HG03469 (cell line): ENCODE measurements around the gene CBX3.
"Not testable (repeated sequence)": the region's sequence is repeated elsewhere in the genome, so short reads cannot be mapped to it uniquely, and the experiment has no call there.

Source experiments
- ATAC-seq: cut with Tn5 transposase; IDR thresholded peaks from one replicate; pipeline ENCODE4 v1.9.1; 2021; ENCODE audit warnings: mild to moderate bottlenecking, moderate library complexity, moderate number of reproducible peaks; ENCODE audit not compliant: unreplicated experiment

Gene CBX3

GRCh38 chr7:26187380-26188205 is 14.0 kb upstream of the CBX3 start:
- no peak for ATAC-seq

- ATAC-seq, result no peak
These were observed 13.2 kb upstream of the CBX3 start for GRCh38 chr7:26188206-26188956.

GRCh38 chr7:26188957-26189541 is 12.5 kb upstream of the CBX3 start:
- ATAC-seq, result no peak

- ATAC-seq, result no peak
These were observed 11.8 kb upstream of the CBX3 start for GRCh38 chr7:26189697-26190096.

- no peak for ATAC-seq
These were observed 11.1 kb upstream of the CBX3 start for GRCh38 chr7:26190417-26190869.

- no peak for ATAC-seq
These were observed 10.1 kb upstream of the CBX3 start for GRCh38 chr7:26191233-26191973.

GRCh38 chr7:26191974-26192479 is 9.5 kb upstream of the CBX3 start:
- no peak for ATAC-seq

- no peak for ATAC-seq
These were observed 9.0 kb upstream of the CBX3 start for GRCh38 chr7:26192485-26193087.

GRCh38 chr7:26193432-26194207 is 7.9 kb upstream of the CBX3 start:
- ATAC-seq, result no peak

GRCh38 chr7:26194764-26195163 is 6.8 kb upstream of the CBX3 start:
- ATAC-seq, result not testable (repeated sequence)

GRCh38 chr7:26195182-26195581 is 6.4 kb upstream of the CBX3 start:
- ATAC-seq, result no peak

- no peak for ATAC-seq
These were observed 5.5 kb upstream of the CBX3 start for GRCh38 chr7:26195867-26196657.

- no peak for ATAC-seq
These were observed 4.1 kb upstream of the CBX3 start for GRCh38 chr7:26197153-26198115.

- no peak for ATAC-seq
These were observed 3.3 kb upstream of the CBX3 start for GRCh38 chr7:26198133-26198780.

- no peak for ATAC-seq
These were observed 2.8 kb upstream of the CBX3 start for GRCh38 chr7:26198781-26199169.

- no peak for ATAC-seq
These were observed 2.1 kb upstream of the CBX3 start for GRCh38 chr7:26199301-26200037.

GRCh38 chr7:26200038-26200443 is 1.5 kb upstream of the CBX3 start:
- ATAC-seq, result no peak
